SU-DHL-6 (cell line): Measurements from ENCODE around the gene NEURL1B.

ENCODE experiments used
- H2AFZ ChIP-seq: fragments of 200-600 bp; sonication (generic); 2 replicates; pipeline ENCODE4 v1.6.1; 2014; ENCODE audit warnings: low read depth, mild to moderate bottlenecking, moderate library complexity, mixed read lengths, antibody characterized with exemption, low read length; ENCODE audit not compliant: severe bottlenecking
- H3F3A ChIP-seq: fragments of 200-600 bp; shearing (Covaris generic); 2 replicates; pipeline ENCODE4 v1.6.0; 2016; ENCODE audit warnings: antibody characterized with exemption, mild to moderate bottlenecking; ENCODE audit not compliant: insufficient read depth
- H3K27ac ChIP-seq: fragments of 200-600 bp; sonication (generic); 2 replicates; pipeline ENCODE4 v1.5.1; 2016; ENCODE audit warnings: low read depth, mild to moderate bottlenecking, low read length, moderate library complexity, mixed read lengths
- H3K27me3 ChIP-seq: fragments of 200-600 bp; sonication (generic), shearing (Covaris generic); 2 replicates; pipeline ENCODE4 v1.6.0; 2014; ENCODE audit warnings: mild to moderate bottlenecking, low read length
- H3K36me3 ChIP-seq: fragments of 200-600 bp; sonication (generic); 2 replicates; pipeline ENCODE4 v1.6.1; 2014; ENCODE audit warnings: mild to moderate bottlenecking, low read length, mixed read lengths
- H3K4me2 ChIP-seq: fragments of 300-600, 200-600 bp; shearing (Covaris generic), sonication (generic); 2 replicates; pipeline ENCODE4 v1.6.0; 2014; ENCODE audit warnings: low read length, low read depth, mild to moderate bottlenecking; ENCODE audit not compliant: poor library complexity, severe bottlenecking
- H3K4me3 ChIP-seq: fragments of 200-600 bp; sonication (generic); 2 replicates; pipeline ENCODE4 v1.5.1; 2014; ENCODE audit warnings: antibody characterized with exemption, low read length, mild to moderate bottlenecking, mixed read lengths; ENCODE audit not compliant: insufficient read depth, poor library complexity, severe bottlenecking
- H3K79me2 ChIP-seq: fragments of 200-600 bp; sonication (generic); 2 replicates; pipeline ENCODE4 v1.6.1; 2014; ENCODE audit warnings: mild to moderate bottlenecking, low read length, moderate library complexity; ENCODE audit not compliant: insufficient read depth
- H3K9ac ChIP-seq: fragments of 200-600 bp; sonication (generic); 2 replicates; pipeline ENCODE4 v1.7.0; 2014; ENCODE audit warnings: mild to moderate bottlenecking, low read length
- H3K9me2 ChIP-seq: fragments of 200-600 bp; sonication (generic); replicated peaks from 2 replicates; pipeline ENCODE4 v1.6.1; 2014; ENCODE audit warnings: low read length; ENCODE audit not compliant: insufficient read depth
- H3K9me3 ChIP-seq: fragments of 200-600 bp; sonication (generic); 2 replicates; pipeline ENCODE4 v1.6.1; 2014; ENCODE audit warnings: low read length, mixed read lengths; ENCODE audit not compliant: insufficient read depth
- H4K20me1 ChIP-seq: fragments of 200-600 bp; sonication (generic); 2 replicates; pipeline ENCODE4 v1.6.1; 2014; ENCODE audit warnings: low read depth, mild to moderate bottlenecking, antibody characterized with exemption, low read length, moderate library complexity, mixed read lengths
- CTCF ChIP-seq: fragments of 200-600 bp; sonication (generic); IDR thresholded peaks from one replicate; pipeline ENCODE4 v1.5.1; 2017; ENCODE audit warnings: antibody characterized with exemption, mild to moderate bottlenecking, low read length, moderate library complexity; ENCODE audit not compliant: insufficient read depth, poor library complexity, severe bottlenecking
- EZH2phosphoT487 ChIP-seq: fragments of 200-600 bp; sonication (generic), shearing (Covaris generic); conservative IDR thresholded peaks from 2 replicates; pipeline ENCODE4 v1.6.1; 2018; ENCODE audit warnings: mild to moderate bottlenecking, antibody characterized with exemption, low read length, moderate library complexity, mixed read lengths

The NEURL1B gene

GRCh38 chr5:172669386-172670004 lies 28.4 kb downstream of the NEURL1B start:
- Histone ChIP-seq H3K4me2 (no peak overlapping the region), H3K79me2 (no peaks in the 10 kb centered on the region), H3K9me3 (no peaks in the 10 kb centered on the region), H3K9me2 (no peaks in the 10 kb centered on the region), H3K4me3 (no peak overlapping the region), H3K36me3 (no peaks in the 10 kb centered on the region), H4K20me1 (no peaks in the 10 kb centered on the region), H3K27ac (no peak overlapping the region), H3K27me3 (no peaks in the 10 kb centered on the region), H3K9ac (no peak overlapping the region), H3F3A (no peaks in the 10 kb centered on the region), H2AFZ (no peak overlapping the region)
- TF ChIP-seq EZH2phosphoT487 = no peak
- no peak for TF ChIP-seq CTCF

- no peak overlapping the region for H2AFZ ChIP-seq
- no peaks in the 10 kb centered on the region for H3K36me3 ChIP-seq
- no peak overlapping the region for H3K4me2 ChIP-seq
- H3K27me3 ChIP-seq = no peaks in the 10 kb centered on the region
- TF ChIP-seq CTCF = no peak
- TF ChIP-seq EZH2phosphoT487 = no peak
- H3K4me3 ChIP-seq = no peak overlapping the region
- H3F3A ChIP-seq = no peaks in the 10 kb centered on the region
- no peaks in the 10 kb centered on the region for H3K79me2 ChIP-seq
- no peaks in the 10 kb centered on the region for H3K9me2 ChIP-seq
- no peaks in the 10 kb centered on the region for H4K20me1 ChIP-seq
- H3K9ac ChIP-seq = no peak overlapping the region
- H3K27ac ChIP-seq = no peak overlapping the region
- no peaks in the 10 kb centered on the region for H3K9me3 ChIP-seq
These were observed 28.9 kb downstream of the NEURL1B start for GRCh38 chr5:172670005-172670402.

- H3K79me2 ChIP-seq = no peaks in the 10 kb centered on the region
- TF ChIP-seq CTCF (no peak), EZH2phosphoT487 (no peak)
- H2AFZ ChIP-seq = no peak overlapping the region
- no peaks in the 10 kb centered on the region for H3K27me3 ChIP-seq
- H3K36me3 ChIP-seq = no peaks in the 10 kb centered on the region
- no peak overlapping the region for H3K9ac ChIP-seq
- no peaks in the 10 kb centered on the region for H3F3A ChIP-seq
- no peak overlapping the region for H3K4me2 ChIP-seq
- H3K9me2 ChIP-seq = no peaks in the 10 kb centered on the region
- no peak overlapping the region for H3K27ac ChIP-seq
- no peak overlapping the region for H3K4me3 ChIP-seq
- no peaks in the 10 kb centered on the region for H3K9me3 ChIP-seq
- H4K20me1 ChIP-seq = no peaks in the 10 kb centered on the region
These were observed 29.4 kb downstream of the NEURL1B start for GRCh38 chr5:172670444-172670843.
